ENCODE results near the gene NCK2.

The NCK2 gene

GRCh38 chr2:105875241-105875640 is 130.5 kb downstream of the NCK2 start:
- in situ Hi-C loops (cut with HindIII; ENCODE audit: low sequenced_read_pairs), result no loop called here

DNA sequence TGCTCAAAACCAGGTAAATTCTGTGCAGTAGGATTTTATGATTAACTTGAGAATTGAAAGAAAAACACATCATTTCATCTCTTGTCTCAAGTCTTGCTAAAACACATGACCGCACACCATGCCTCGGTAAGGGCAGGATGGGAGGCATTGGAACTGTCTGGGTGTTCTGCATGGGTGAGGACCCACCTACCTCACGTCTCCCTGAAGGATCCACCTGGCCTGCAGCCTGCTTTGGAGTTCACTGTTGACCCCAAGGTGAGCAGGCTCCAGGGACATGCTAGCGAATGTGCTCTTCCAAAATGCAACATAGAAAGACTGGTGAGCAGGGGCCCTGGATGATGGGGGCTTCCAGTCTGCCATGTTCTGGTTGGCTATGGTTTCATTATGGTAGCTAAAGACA is 131.5 kb downstream of the NCK2 start:
- no peak overlapping the region for H3K4me3 ChIP-seq (ENCODE audit: low read depth, low read length)
- no peak for DNase-seq (ENCODE audit: low read depth, low spot score)
- in situ Hi-C loops (cut with HindIII; ENCODE audit: low sequenced_read_pairs), result no loop called here
- no peak for TF ChIP-seq CTCF (IDR thresholded peaks at IDR 0.05; ENCODE audit: low read depth, low read length)

More at GRCh38 chr2:105875241-105875640, 130.5 kb downstream of the NCK2 start:
- DNase-seq (ENCODE audit: low read depth, low spot score), result no peak
- no peak for TF ChIP-seq CTCF (IDR thresholded peaks at IDR 0.05; ENCODE audit: low read depth, low read length)
- H3K4me3 ChIP-seq (ENCODE audit: low read depth, low read length), result no peak overlapping the region

DNA sequence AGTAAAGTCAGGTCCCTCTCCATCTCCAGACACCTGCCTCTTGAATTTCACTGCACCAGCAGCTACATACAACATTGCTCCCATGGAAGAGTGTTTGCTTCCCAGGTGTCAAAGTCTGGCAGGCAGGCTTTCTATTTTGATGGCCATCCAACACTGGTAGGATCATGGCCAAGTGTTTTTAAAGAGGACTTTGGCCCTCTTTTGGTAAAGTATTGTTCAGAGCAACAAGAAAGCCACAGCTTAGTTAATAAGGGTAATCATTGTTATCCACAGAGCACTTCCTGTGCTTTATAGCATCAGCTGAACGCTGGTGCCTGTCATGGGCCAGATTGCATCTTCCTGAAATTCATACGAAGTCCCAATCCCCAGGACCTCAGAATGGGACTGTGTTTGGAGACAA is 133.2 kb downstream of the NCK2 start:
- H3K4me3 ChIP-seq (ENCODE audit: low read depth, low read length), result no peak overlapping the region
- in situ Hi-C loops (cut with HindIII; ENCODE audit: low sequenced_read_pairs), result no loop called here
- DNase-seq (ENCODE audit: low read depth, low spot score), result no peak
- no peak for TF ChIP-seq CTCF (IDR thresholded peaks at IDR 0.05; ENCODE audit: low read depth, low read length)

DNA sequence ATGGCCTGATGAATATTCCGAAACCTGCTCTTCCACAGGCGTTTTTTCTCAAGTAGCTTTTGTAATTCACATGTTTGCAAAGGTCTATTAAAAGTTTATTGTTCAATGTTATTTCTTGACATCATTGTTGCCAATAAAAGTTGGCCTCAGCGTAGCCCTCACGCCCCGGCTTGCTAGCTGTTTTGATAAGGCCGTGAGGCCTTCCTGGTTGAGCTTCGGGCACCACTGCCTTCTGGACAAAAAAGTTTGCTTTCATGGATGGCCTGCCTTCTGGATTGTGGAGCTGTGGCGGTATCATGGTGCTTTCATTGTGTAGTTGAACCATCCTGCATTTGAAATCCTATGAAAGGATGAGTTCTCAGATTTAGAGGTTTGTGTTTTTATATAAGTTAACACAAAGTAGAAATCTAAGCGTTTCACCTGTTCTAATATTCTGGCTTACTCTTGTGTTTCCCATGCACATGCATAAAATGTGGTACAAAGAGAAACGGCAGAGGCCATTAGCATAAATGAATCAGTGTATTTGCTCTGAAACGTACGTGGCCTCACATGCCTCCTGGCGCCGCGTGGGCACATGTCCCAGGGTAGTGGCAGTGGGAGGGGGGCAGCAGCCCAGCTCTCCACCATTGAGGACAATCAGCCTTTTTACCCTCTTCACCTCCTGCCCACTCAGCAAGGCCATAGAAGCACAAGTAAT is 134.5 kb downstream of the NCK2 start:
- in situ Hi-C loops (cut with HindIII; ENCODE audit: low sequenced_read_pairs), result no loop called here
- TF ChIP-seq CTCF (IDR thresholded peaks at IDR 0.05; ENCODE audit: low read depth, low read length), result no peak

DNA sequence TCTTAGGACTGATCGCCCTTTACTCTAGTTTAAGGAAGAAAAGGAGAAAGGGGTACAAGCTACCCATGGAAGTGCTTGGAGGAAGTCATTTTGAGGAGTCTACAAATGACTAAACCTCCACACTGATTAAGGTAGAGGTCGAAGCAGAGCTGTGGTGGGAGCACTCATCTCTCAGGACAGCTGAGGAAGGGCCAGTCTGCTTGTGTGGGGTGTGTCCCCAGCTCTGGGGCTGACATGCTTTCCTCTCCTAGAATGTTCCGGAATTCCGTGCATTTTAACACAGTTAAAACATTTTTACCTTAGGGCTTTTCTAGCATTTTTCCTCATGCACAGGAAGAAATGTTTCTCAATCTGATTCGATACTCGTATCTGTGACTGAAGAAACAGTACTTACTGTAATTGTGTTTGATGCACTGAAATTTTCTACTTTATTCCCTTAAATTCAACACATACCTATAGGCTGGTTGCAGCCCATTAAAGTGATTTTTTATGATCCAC is 135.1 kb downstream of the NCK2 start:
- no peak overlapping the region for H3K4me3 ChIP-seq (ENCODE audit: low read depth, low read length)
- in situ Hi-C loops (cut with HindIII; ENCODE audit: low sequenced_read_pairs), result no loop called here
- no peak for DNase-seq (ENCODE audit: low read depth, low spot score)
- no peak for TF ChIP-seq CTCF (IDR thresholded peaks at IDR 0.05; ENCODE audit: low read depth, low read length)

More for the DNA sequence above, 134.5 kb downstream of the NCK2 start:
- DNase-seq (ENCODE audit: low read depth, low spot score), result no peak
- H3K4me3 ChIP-seq (ENCODE audit: low read depth, low read length), result no peak overlapping the region

- in situ Hi-C loops (cut with HindIII; ENCODE audit: low sequenced_read_pairs), result no loop called here
- TF ChIP-seq CTCF (IDR thresholded peaks at IDR 0.05; ENCODE audit: low read depth, low read length), result no peak
- no peak overlapping the region for H3K4me3 ChIP-seq (ENCODE audit: low read depth, low read length)
- DNase-seq (ENCODE audit: low read depth, low spot score), result no peak
Measured at GRCh38 chr2:105880637-105881036, 135.9 kb downstream of the NCK2 start.

All from astrocyte of the spinal cord (primary cell).